MM.1S (cell line): ENCODE results near the gene HIPK2.

Source experiments
- EZH2 ChIP-seq: fragments of 300-600 bp; sonication (generic); optimal IDR thresholded peaks from 2 replicates; pipeline ENCODE3; 2017; ENCODE audit warnings: low read depth, mild to moderate bottlenecking, antibody characterized with exemption, low read length, mixed read lengths
- EZH2phosphoT487 ChIP-seq: fragments of 300-600 bp; sonication (generic); IDR thresholded peaks from 2 replicates; pipeline ENCODE4 v1.6.1; 2018; ENCODE audit warnings: antibody characterized with exemption, low read length
- TF ChIP-seq, protein P1 (sequence below): fragments of 300-600 bp; sonication (generic); IDR thresholded peaks from 2 replicates; pipeline ENCODE4 v1.5.1; 2016; ENCODE audit warnings: antibody characterized with exemption, low read length, mixed read lengths

DNA sequence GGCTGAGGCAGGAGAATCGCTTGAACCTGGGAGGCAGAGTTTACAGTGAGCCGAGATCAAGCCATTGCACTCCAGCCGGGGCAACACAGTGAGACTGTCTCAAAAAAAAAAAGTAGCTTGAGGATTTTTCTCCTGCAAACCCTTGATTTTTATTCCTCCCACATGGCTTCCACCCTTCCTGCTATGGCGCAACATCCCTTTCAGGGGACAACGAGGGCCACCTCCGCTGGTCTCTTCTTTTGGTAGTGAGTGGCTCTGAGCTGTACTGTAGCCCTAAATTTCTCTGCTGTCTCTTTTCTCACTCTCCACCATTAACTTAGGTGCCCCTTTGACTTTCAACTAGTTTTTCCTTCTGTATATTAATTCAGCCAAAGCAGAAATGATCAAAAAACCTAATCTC, 113.4 kb downstream of the HIPK2 start:
- TF ChIP-seq, protein P1, sequence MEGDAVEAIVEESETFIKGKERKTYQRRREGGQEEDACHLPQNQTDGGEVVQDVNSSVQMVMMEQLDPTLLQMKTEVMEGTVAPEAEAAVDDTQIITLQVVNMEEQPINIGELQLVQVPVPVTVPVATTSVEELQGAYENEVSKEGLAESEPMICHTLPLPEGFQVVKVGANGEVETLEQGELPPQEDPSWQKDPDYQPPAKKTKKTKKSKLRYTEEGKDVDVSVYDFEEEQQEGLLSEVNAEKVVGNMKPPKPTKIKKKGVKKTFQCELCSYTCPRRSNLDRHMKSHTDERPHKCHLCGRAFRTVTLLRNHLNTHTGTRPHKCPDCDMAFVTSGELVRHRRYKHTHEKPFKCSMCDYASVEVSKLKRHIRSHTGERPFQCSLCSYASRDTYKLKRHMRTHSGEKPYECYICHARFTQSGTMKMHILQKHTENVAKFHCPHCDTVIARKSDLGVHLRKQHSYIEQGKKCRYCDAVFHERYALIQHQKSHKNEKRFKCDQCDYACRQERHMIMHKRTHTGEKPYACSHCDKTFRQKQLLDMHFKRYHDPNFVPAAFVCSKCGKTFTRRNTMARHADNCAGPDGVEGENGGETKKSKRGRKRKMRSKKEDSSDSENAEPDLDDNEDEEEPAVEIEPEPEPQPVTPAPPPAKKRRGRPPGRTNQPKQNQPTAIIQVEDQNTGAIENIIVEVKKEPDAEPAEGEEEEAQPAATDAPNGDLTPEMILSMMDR = no peak
- TF ChIP-seq EZH2phosphoT487 (no peak), EZH2 (no peak)
